BJ (cell line): ENCODE measurements around the gene P2RX2. TPM values are rescaled to one million over a fixed set of nuclear protein-coding genes. Genes with fewer than 3 reads are reported as not detected.

ENCODE experiments used
- CTCF ChIA-PET: fragments of 350-600 bp; formaldehyde crosslinking; extraction: SDS; loops from one replicate; lab custom pipeline; 2021; ENCODE audit warnings: antibody characterized with exemption, inconsistent platforms; lab: Yijun Ruan, JAX
- POLR2A ChIA-PET: fragments of 300-600 bp; sonication (Branson Sonifier 250); formaldehyde crosslinking; extraction: SDS; loops from one replicate; lab custom pipeline; 2021; ENCODE audit warnings: antibody characterized with exemption; lab: Charles Lee
- DNase-seq: peaks from one replicate; pipeline ENCODE4 v3.0.0-alpha.2; 2011; ENCODE audit warnings: low read depth
- H3K27me3 ChIP-seq: 2 replicates; pipeline ENCODE4 v1.6.0; 2011; ENCODE audit warnings: low read length; ENCODE audit not compliant: control insufficient read depth, insufficient read depth
- H3K36me3 ChIP-seq: 2 replicates; pipeline ENCODE4 v1.5.1; 2011; ENCODE audit warnings: low read length; ENCODE audit not compliant: control insufficient read depth, insufficient read depth
- H3K4me3 ChIP-seq: 2 replicates; pipeline ENCODE4 v1.5.1; 2011; ENCODE audit warnings: low read depth, mild to moderate bottlenecking, control low read depth, low read length
- polyA minus RNA-seq: library from RNA; depleted of rRNA, polyadenylated mRNA; stranded (reverse); fragments of >200 nt; gene quantifications from 2 replicates; pipeline ENCODE4 v1.2.3, GENCODE V29; 2011; rRNA and poly(A)+ RNA removed
- polyA plus RNA-seq: library from polyadenylated mRNA; depleted of rRNA; stranded (reverse); fragments of >200 nt; gene quantifications from 2 replicates; pipeline ENCODE4 v1.2.3, GENCODE V29; 2011; rRNA removed
- TF ChIP-seq, protein P1 (sequence below): IDR thresholded peaks from 2 replicates; pipeline ENCODE4 v1.5.1; 2011; ENCODE audit warnings: low read depth, mild to moderate bottlenecking, control low read depth, inconsistent platforms, low read length, moderate library complexity; ENCODE audit not compliant: insufficient read depth

P2RX2 gene
- polyA plus RNA-seq (not detected in 2 replicates), polyA minus RNA-seq (not detected in 2 replicates)

DNA sequence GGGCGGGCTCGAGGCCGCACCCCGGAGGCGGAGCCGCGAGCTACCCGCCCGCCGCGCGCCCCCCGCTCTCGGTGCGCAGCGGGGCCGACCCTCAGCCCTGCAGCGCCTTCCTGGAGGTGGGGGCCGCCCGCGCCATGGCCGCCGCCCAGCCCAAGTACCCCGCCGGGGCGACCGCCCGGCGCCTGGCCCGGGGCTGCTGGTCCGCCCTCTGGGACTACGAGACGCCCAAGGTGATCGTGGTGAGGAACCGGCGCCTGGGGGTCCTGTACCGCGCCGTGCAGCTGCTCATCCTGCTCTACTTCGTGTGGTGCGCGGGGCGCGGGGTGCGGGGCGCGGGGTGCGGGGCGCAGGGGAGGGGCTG, at the start of gene P2RX2:
Gene P2RX2 (plus strand): TSS at position 94 of the 361 bp plus-strand sequence. CDS start 41 bp downstream, at position 135.
- TF ChIP-seq, protein P1, sequence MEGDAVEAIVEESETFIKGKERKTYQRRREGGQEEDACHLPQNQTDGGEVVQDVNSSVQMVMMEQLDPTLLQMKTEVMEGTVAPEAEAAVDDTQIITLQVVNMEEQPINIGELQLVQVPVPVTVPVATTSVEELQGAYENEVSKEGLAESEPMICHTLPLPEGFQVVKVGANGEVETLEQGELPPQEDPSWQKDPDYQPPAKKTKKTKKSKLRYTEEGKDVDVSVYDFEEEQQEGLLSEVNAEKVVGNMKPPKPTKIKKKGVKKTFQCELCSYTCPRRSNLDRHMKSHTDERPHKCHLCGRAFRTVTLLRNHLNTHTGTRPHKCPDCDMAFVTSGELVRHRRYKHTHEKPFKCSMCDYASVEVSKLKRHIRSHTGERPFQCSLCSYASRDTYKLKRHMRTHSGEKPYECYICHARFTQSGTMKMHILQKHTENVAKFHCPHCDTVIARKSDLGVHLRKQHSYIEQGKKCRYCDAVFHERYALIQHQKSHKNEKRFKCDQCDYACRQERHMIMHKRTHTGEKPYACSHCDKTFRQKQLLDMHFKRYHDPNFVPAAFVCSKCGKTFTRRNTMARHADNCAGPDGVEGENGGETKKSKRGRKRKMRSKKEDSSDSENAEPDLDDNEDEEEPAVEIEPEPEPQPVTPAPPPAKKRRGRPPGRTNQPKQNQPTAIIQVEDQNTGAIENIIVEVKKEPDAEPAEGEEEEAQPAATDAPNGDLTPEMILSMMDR, result no peak
- ChIA-PET POLR2A (interaction anchor here (0.6 kb wide), 1 partner anchor 56 kb away, joined by 3 read pairs; no protein-coding TSS in a partner anchor), CTCF (interaction anchor here (1.0 to 3.7 kb wide), 3 partner anchors 9 to 204 kb away, joined by 3 to 51 read pairs (median 13); no protein-coding TSS in a partner anchor)
- Histone ChIP-seq H3K4me3 (no peak within 1 kb of the TSS), H3K36me3 (no peaks in the 10 kb centered on the region), H3K27me3 (peaks cover 23% of the 10 kb centered on the region)
- no peak for DNase-seq

DNA sequence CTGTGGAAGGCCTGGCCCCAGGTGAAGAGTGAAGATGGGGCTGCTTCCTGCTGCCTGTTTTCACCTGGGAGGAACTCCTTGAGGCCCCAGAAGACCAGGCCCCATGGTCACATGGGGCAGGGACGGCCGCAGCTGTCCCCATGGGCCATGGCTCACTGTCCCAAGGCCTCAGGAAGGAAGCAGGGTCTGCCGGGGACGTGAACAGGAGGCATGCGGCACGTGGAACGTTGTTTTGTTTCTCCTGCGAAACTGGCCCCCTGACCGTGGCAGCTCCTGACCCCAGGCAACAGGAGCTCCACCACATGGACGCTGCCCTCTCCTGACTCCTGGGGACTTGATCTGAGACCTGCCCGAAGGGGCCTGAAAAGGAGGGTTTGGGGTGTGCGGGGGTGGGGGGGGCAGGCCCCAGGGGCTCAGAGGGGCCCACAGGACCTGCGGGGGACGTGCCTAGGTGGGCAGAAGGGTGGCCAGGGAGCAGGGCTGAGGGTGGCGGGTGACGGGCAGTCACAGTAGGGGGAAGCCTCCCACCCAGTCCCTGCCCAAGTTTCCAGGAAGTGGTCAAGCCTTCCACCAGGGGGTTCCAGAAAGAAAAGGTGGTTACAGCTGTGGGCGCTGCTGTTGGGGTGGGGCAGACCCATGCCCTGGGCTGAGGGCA, 49.6 kb upstream of the P2RX2 start:
- Histone ChIP-seq H3K36me3 (peaks cover 1% of the 10 kb centered on the region; the same call in 1 of the 2 replicates), H3K27me3 (no peaks in the 10 kb centered on the region), H3K4me3 (no peak overlapping the region)
- CTCF ChIA-PET, result interaction anchor here (0.5 to 1.4 kb wide), 5 partner anchors 8 to 154 kb away, joined by 3 to 6 read pairs (median 5); no protein-coding TSS in a partner anchor
- DNase-seq, result no peak
- TF ChIP-seq, protein P1, result no peak
- POLR2A ChIA-PET, result no interaction called here

DNA sequence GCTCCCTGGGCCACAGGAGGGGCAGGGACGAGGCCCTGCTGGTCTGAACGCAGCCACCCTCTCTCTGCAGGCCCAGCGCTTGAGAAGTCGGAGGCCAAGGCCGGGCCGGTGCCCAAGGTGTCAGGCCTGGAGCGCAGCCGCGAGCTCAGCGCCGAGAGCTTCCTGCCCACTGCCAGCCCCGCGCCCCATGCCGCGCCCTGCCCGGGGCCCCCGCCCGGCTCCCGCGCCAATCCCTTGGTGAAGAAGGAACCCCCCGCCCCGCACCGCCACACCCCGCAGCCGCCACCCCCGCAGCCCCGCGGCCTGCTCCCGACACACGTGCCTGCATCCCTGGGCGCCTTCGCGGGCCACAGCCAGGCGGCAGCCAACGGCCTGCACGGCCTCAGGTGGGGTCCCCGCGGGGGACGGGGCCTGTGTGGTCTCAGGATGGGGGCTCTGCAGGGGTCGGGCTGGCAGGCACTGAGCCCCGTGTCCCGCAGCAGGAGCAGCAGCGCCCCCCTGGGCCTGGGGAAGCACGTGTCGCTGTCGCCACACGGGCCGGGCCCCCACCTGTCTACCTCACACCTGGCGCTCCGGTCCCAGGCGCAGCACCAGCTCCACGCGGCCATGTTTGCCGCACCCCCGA, 48.6 kb upstream of the P2RX2 start:
- TF ChIP-seq, protein P1, result no peak
- no peaks in the 10 kb centered on the region for H3K27me3 ChIP-seq
- peaks cover 8% of the 10 kb centered on the region for H3K36me3 ChIP-seq
- DNase-seq, result no peak
- ChIA-PET POLR2A (no interaction called here), CTCF (interaction anchor here (1.0 to 1.4 kb wide), 4 partner anchors 9 to 155 kb away, joined by 3 to 6 read pairs (median 5); no protein-coding TSS in a partner anchor)
- H3K4me3 ChIP-seq, result no peak overlapping the region

DNA sequence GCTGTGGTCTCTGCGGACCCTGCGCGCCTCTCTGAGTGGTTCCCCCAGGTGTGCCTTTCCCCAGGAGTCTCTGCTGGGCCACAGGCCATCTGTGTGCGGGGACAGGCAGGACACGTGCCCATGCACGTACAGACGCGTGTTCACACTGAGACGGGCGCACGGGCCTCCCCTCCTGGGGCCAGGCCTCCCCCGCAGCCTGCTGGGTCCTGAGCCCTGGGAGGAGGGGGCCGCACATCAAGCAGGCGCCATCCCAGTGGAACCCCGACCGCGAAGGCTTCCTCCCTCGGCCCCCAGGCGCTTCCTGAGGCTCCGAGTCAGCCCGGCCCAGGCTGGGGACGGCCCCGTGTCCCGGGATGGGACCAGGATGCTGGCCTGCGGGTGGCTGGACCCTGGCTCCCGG, 47.9 kb upstream of the P2RX2 start:
- H3K27me3 ChIP-seq, result no peaks in the 10 kb centered on the region
- POLR2A ChIA-PET, result no interaction called here
- no peak for DNase-seq
- no peak overlapping the region for H3K4me3 ChIP-seq
- TF ChIP-seq, protein P1, result no peak
- H3K36me3 ChIP-seq, result peaks cover 9% of the 10 kb centered on the region
- CTCF ChIA-PET, result no interaction called here

DNA sequence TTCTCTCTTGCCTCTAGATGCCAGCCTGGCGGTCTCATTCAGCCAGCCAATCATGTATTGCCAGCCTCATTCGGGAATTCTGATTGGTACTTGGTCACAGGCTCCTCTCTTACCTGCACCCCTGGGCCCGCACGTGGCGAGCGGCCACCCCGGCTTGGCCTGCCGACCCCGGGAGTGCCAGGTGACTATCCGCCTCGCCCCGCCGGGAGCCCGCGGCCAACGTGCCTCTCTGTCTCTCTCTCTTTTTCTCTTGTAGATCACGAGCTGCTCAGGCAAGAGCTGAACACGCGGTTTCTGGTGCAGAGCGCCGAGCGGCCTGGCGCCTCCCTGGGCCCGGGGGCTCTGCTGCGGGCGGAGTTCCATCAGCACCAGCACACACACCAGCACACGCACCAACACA, 47.5 kb upstream of the P2RX2 start:
- TF ChIP-seq, protein P1, result no peak
- Histone ChIP-seq H3K36me3 (peaks cover 11% of the 10 kb centered on the region), H3K4me3 (no peak overlapping the region), H3K27me3 (no peaks in the 10 kb centered on the region)
- POLR2A ChIA-PET, result no interaction called here
- CTCF ChIA-PET, result no interaction called here
- DNase-seq, result no peak
